CMK (cell line): ENCODE measurements around the gene SUGP2.
"Not testable (repeated sequence)": the region's sequence is repeated elsewhere in the genome, so short reads cannot be mapped to it uniquely, and the experiment has no call there.

Experiments
- DNase-seq: peaks from one replicate; pipeline ENCODE4 v3.0.0-alpha.2; 2010; ENCODE audit warnings: low read depth

The SUGP2 gene

GRCh38 chr19:19031891-19032290 is 1.4 kb downstream of the SUGP2 start:
- no peak for DNase-seq

- DNase-seq: no peak
Observed at GRCh38 chr19:19028526-19028925, 4.8 kb downstream of the SUGP2 start.

GRCh38 chr19:19027228-19027627 is 6.1 kb downstream of the SUGP2 start:
- DNase-seq: no peak

- DNase-seq: no peak
Observed at GRCh38 chr19:19026299-19026971, 6.9 kb downstream of the SUGP2 start.

GRCh38 chr19:19025861-19026260 is 7.5 kb downstream of the SUGP2 start:
- no peak for DNase-seq

- not testable (repeated sequence) for DNase-seq
Observed at GRCh38 chr19:19023376-19023775, 9.9 kb downstream of the SUGP2 start.

GRCh38 chr19:19022380-19022961 is 10.8 kb downstream of the SUGP2 start:
- DNase-seq: no peak

- DNase-seq: no peak
Observed at GRCh38 chr19:19021115-19021514, 12.2 kb downstream of the SUGP2 start.

- DNase-seq: no peak
Observed at GRCh38 chr19:19010551-19010950, 22.8 kb downstream of the SUGP2 start.

- DNase-seq: no peak
Observed at GRCh38 chr19:19009951-19010350, 23.4 kb downstream of the SUGP2 start.

- no peak for DNase-seq
Observed at GRCh38 chr19:19006213-19006612, 27.1 kb downstream of the SUGP2 start.

GRCh38 chr19:19004144-19004543 is 29.2 kb downstream of the SUGP2 start:
- no peak for DNase-seq

GRCh38 chr19:18999896-19000620 is 33.3 kb downstream of the SUGP2 start:
- no peak for DNase-seq

- DNase-seq: no peak
Observed at GRCh38 chr19:18999016-18999758, 34.1 kb downstream of the SUGP2 start.

GRCh38 chr19:18998276-18998675 is 35.0 kb downstream of the SUGP2 start:
- no peak for DNase-seq

GRCh38 chr19:18996796-18997394 is 36.4 kb downstream of the SUGP2 start:
- DNase-seq: no peak

GRCh38 chr19:18996351-18996750 is 37.0 kb downstream of the SUGP2 start:
- DNase-seq: no peak

GRCh38 chr19:18995804-18996241 is 37.5 kb downstream of the SUGP2 start:
- DNase-seq: no peak

- DNase-seq: no peak
Observed at GRCh38 chr19:18993115-18993514, 40.2 kb downstream of the SUGP2 start.

- DNase-seq: no peak
Observed at GRCh38 chr19:18992696-18993095, 40.6 kb downstream of the SUGP2 start.

- no peak for DNase-seq
Observed at GRCh38 chr19:18991468-18991867, 41.8 kb downstream of the SUGP2 start.

- no peak for DNase-seq
Observed at GRCh38 chr19:18991006-18991405, 42.3 kb downstream of the SUGP2 start.
